Aorta (tissue), 5 donors: ENCODE measurements around the gene PAEP. TPM values are rescaled to one million over a fixed set of nuclear protein-coding genes. Genes with fewer than 3 reads are reported as not detected.

Experiments used
- ATAC-seq: fragments of 200-7000 bp; cut with Tn5 transposase; one replicate; pipeline ENCODE4 v1.9.1; 2022; ENCODE audit warnings: moderate library complexity; ENCODE audit not compliant: low FRiP score
- DNase-seq, 2 donors: peaks; one replicate each; pipeline ENCODE4 v3.0.0-alpha.2; 2020
- H3K27ac ChIP-seq, 2 donors: one replicate each; pipeline ENCODE4 v1.5.1; 2013; ENCODE audit warnings: low read length in 2 of 2, mild to moderate bottlenecking in 2 of 2, moderate library complexity in 2 of 2, control low read depth in 1 of 2, inconsistent platforms in 1 of 2, low read depth in 1 of 2
- H3K27me3 ChIP-seq, 2 donors: one replicate each; pipeline ENCODE4 v1.6.1; 2013; ENCODE audit warnings: control low read depth in 1 of 2, low read length in 1 of 2, mild to moderate bottlenecking in 1 of 2, moderate library complexity in 1 of 2; ENCODE audit not compliant: insufficient read depth in 2 of 2, control insufficient read depth in 1 of 2
- H3K36me3 ChIP-seq, 2 donors: one replicate each; pipeline ENCODE4 v1.6.1; 2013; ENCODE audit warnings: control low read depth in 1 of 2, low read length in 1 of 2, mild to moderate bottlenecking in 1 of 2; ENCODE audit not compliant: insufficient read depth in 2 of 2, control insufficient read depth in 1 of 2
- H3K4me1 ChIP-seq, 2 donors: one replicate each; pipeline ENCODE4 v1.6.1; 2013; ENCODE audit warnings: low read length in 2 of 2, control low read depth in 1 of 2, mild to moderate bottlenecking in 1 of 2, moderate library complexity in 1 of 2; ENCODE audit not compliant: insufficient read depth in 2 of 2, control insufficient read depth in 1 of 2
- H3K4me3 ChIP-seq, 2 donors: one replicate each; pipeline ENCODE4 v1.5.1; 2013; ENCODE audit warnings: low read length in 2 of 2, control low read depth in 1 of 2, mild to moderate bottlenecking in 1 of 2
- H3K9me3 ChIP-seq: one replicate; pipeline ENCODE4 v1.6.1; 2013; ENCODE audit warnings: mild to moderate bottlenecking, low read length; ENCODE audit not compliant: control insufficient read depth
- WGBS, 2 donors: extraction: QIAGEN DNeasy Blood & Tissue Kit; methylation state at CpG; one replicate each; pipeline ENCODE4 v1.1.7; 2013; 5-methylcytosine and 5-hydroxymethylcytosine counted together
- intact Hi-C, 2 donors: fragments of 100-400 bp; cut with DNase I; formaldehyde crosslinking; loops; one replicate each; pipeline versions ENCODE4 v1.14.2 to v1.15.0; 2022
- polyA plus RNA-seq, 2 donors: library from polyadenylated mRNA; stranded (reverse); fragments of 200-250 nt; gene quantifications; one replicate each; pipeline ENCODE4 v1.2.3, GENCODE V29; 2013
- total RNA-seq, 2 donors: library from RNA; stranded (reverse); fragmentation: NEBNext Ultra II Directional; extraction: Animal tissue kit (Norgen Biotek cat#: 25700); gene quantifications; one replicate each; pipeline ENCODE4 v1.2.1, GENCODE V29; 2021
- donor health status: healthy with polysubstance abuse.
- donor health status: Bipolar disorder and iron deficiency.
- donor health status: DM: no; HTN: no; CAD: no.
- donor health status: DM: no; HTN: no; CAD: no.
- donor health status: DM: yes; HTN: yes; CAD: no.

Gene PAEP
- total and polyA plus RNA-seq, 4 donors: not detected

GRCh38 chr9:135555203-135555602, 6.4 kb upstream of the PAEP start:
- no peak overlapping the region for H3K4me3 ChIP-seq
- no peak overlapping the region for H3K27ac ChIP-seq
- DNase-seq (no peak), ATAC-seq (no peak)
- 83 to 84% methylated on average over 5 of the region's 5 CpGs for WGBS, 2 donors
- peaks cover 2% of the 10 kb centered on the region for H3K9me3 ChIP-seq
- no peaks in the 10 kb centered on the region for H3K4me1 ChIP-seq
- H3K36me3 ChIP-seq: no peaks in the 10 kb centered on the region
- H3K27me3 ChIP-seq: no peaks in the 10 kb centered on the region
- intact Hi-C loops: no loop called here

DNA sequence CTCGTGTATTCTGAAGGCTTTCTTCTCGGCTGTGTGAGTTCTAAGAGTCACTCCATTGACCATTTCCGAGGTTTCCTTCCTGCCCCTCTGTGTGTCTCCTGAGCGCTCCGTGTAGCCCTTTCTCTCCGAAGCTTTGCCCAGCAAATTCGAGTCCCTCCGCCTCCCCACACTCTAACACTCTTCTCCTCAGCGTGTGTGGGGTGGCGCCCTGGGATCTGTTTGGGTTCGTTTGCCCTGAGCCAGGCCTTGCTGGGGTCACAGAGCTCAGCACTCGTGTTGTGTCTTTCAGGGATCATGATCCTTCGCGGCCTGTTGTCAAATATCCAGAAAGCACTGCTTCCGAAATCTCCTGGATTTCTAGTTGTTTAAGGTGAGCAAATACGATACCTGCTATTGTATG, 5.6 kb upstream of the PAEP start:
- Histone ChIP-seq H3K27me3 (no peaks in the 10 kb centered on the region), H3K4me1 (no peaks in the 10 kb centered on the region), H3K36me3 (no peaks in the 10 kb centered on the region), H3K27ac (no peak overlapping the region), H3K4me3 (no peak overlapping the region), H3K9me3 (peaks cover 2% of the 10 kb centered on the region)
- ATAC-seq (no peak), DNase-seq (no peak)
- WGBS, 2 donors: 71 to 75% methylated on average over 16 of the region's 16 CpGs
- intact Hi-C loops: no loop called here

- no peak for ATAC-seq
- H3K27ac ChIP-seq: no peak overlapping the region
- H3K9me3 ChIP-seq: peaks cover 6% of the 10 kb centered on the region
- no peaks in the 10 kb centered on the region for H3K36me3 ChIP-seq
- no peak overlapping the region for H3K4me3 ChIP-seq
- H3K4me1 ChIP-seq: no peaks in the 10 kb centered on the region
- 59 to 60% methylated on average over 11 of the region's 11 CpGs for WGBS, 2 donors
- H3K27me3 ChIP-seq: no peaks in the 10 kb centered on the region
- no peak for DNase-seq
- intact Hi-C loops: no loop called here
Observed at GRCh38 chr9:135559606-135560005, 1.9 kb upstream of the PAEP start.

- 80 to 85% methylated on average over 17 of the region's 17 CpGs for WGBS, 2 donors
- intact Hi-C loops: no loop called here
Observed at GRCh38 chr9:135562235-135562745, 734 bp downstream of the PAEP start.

GRCh38 chr9:135563039-135563476, 1.5 kb downstream of the PAEP start:
- H3K27me3 ChIP-seq: no peaks in the 10 kb centered on the region
- DNase-seq (peak in 1 of 2 donors; percentile 55), ATAC-seq (no peak)
- H3K27ac ChIP-seq: no peak overlapping the region
- H3K4me3 ChIP-seq: no peak overlapping the region
- intact Hi-C loops: no loop called here
- 74 to 81% methylated on average over 1 of the region's 1 CpG for WGBS, 2 donors
- H3K9me3 ChIP-seq: peaks cover 5% of the 10 kb centered on the region
- no peaks in the 10 kb centered on the region for H3K4me1 ChIP-seq
- no peaks in the 10 kb centered on the region for H3K36me3 ChIP-seq

More at GRCh38 chr9:135562235-135562745, 734 bp downstream of the PAEP start:
- DNase-seq (peak in 1 of 2 donors; percentile 63), ATAC-seq (no peak)
- Histone ChIP-seq H3K36me3 (no peaks in the 10 kb centered on the region), H3K4me1 (no peaks in the 10 kb centered on the region), H3K4me3 (no peak overlapping the region), H3K9me3 (peaks cover 5% of the 10 kb centered on the region), H3K27ac (no peak overlapping the region), H3K27me3 (no peaks in the 10 kb centered on the region)

- Histone ChIP-seq H3K27me3 (no peaks in the 10 kb centered on the region), H3K4me3 (no peak overlapping the region), H3K4me1 (no peaks in the 10 kb centered on the region), H3K9me3 (peaks cover 5% of the 10 kb centered on the region), H3K36me3 (no peaks in the 10 kb centered on the region), H3K27ac (no peak overlapping the region)
- DNase-seq (peak in 1 of 2 donors; percentile 55), ATAC-seq (no peak)
- WGBS, 2 donors: 79 to 80% methylated on average over 12 of the region's 12 CpGs
- intact Hi-C loops: no loop called here
Observed at GRCh38 chr9:135563858-135564257, 2.3 kb downstream of the PAEP start.

DNA sequence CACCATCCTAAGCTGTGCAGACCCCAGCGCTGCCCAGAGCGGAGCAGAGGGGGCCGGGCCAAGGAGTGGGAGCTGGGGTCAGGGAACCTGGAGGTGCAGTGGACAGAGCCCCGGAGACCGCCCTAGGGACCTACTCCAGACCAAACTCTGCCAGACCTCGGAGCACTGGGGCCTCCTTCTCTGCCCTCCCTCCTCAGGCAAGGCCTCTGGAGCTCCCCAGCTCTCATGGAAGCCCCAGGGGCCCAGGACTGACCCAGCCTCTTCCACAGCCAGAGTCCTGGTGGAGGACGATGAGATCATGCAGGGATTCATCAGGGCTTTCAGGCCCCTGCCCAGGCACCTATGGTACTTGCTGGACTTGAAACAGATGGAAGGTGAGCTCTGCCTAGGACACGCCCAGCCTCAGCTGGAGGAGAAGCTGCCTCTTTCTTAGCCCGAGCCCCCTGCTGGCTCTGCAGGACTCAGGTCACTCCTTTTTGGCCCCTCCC, 3.6 kb downstream of the PAEP start:
- Histone ChIP-seq H3K27ac (no peak overlapping the region), H3K4me1 (no peaks in the 10 kb centered on the region), H3K27me3 (no peaks in the 10 kb centered on the region), H3K36me3 (no peaks in the 10 kb centered on the region), H3K9me3 (peaks cover 5% of the 10 kb centered on the region), H3K4me3 (no peak overlapping the region)
- intact Hi-C loops: no loop called here
- ATAC-seq (no peak), DNase-seq (peak in 1 of 2 donors; percentile 49)
- 73 to 78% methylated on average over 6 to 9 of the region's 9 CpGs for WGBS, 2 donors

GRCh38 chr9:135565636-135566035, 4.1 kb downstream of the PAEP start:
- peak in 1 of 2 donors; percentile 42 for DNase-seq
- WGBS, 2 donors: 66 to 69% methylated on average over 8 of the region's 8 CpGs
- ATAC-seq: no peak
- H3K9me3 ChIP-seq: peaks cover 5% of the 10 kb centered on the region
- H3K27me3 ChIP-seq: no peaks in the 10 kb centered on the region
- intact Hi-C loops: no loop called here
- no peaks in the 10 kb centered on the region for H3K36me3 ChIP-seq
- H3K27ac ChIP-seq: no peak overlapping the region
- H3K4me3 ChIP-seq: no peak overlapping the region
- no peaks in the 10 kb centered on the region for H3K4me1 ChIP-seq

DNA sequence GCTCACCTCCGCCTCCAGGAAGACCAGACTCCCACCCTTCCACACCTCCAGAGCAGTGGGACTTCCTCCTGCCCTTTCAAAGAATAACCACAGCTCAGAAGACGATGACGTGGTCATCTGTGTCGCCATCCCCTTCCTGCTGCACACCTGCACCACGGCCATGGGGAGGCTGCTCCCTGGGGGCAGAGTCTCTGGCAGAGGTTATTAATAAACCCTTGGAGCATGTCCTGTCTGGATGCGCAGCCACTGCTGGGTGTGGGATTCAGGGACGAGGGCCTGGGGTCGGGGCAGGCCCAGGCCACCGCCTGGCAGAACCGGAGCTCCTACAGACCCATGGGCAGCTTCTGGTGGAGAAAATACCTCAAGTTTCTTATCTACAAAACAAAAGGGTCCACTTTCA, 5.0 kb downstream of the PAEP start:
- Histone ChIP-seq H3K4me3 (no peak overlapping the region), H3K4me1 (no peaks in the 10 kb centered on the region), H3K27ac (no peak overlapping the region), H3K36me3 (no peaks in the 10 kb centered on the region), H3K9me3 (peaks cover 2% of the 10 kb centered on the region), H3K27me3 (no peaks in the 10 kb centered on the region)
- DNase-seq (no peak), ATAC-seq (no peak)
- 76 to 79% methylated on average over 10 of the region's 10 CpGs for WGBS, 2 donors
- intact Hi-C loops: no loop called here
